GM12892 (cell line): ENCODE results near the gene SERPINA6.

ENCODE experiments used
- DNase-seq: peaks from one replicate; pipeline ENCODE4 v3.0.0; 2011; ENCODE audit not compliant: insufficient read length
- FAIRE-seq: peaks from 2 replicates; lab custom pipeline; 2011; peaks lifted over from hg19 to GRCh38; lab: Jason Lieb, UNC
- POLR2A ChIP-seq: IDR thresholded peaks from 2 replicates; pipeline ENCODE4 v1.6.1; 2011; ENCODE audit warnings: low read depth, low read length, control low read depth
- POLR2AphosphoS5 ChIP-seq: IDR thresholded peaks from 2 replicates; pipeline ENCODE4 v1.6.1; 2011; ENCODE audit warnings: low read depth, low read length, control low read depth
- TAF1 ChIP-seq: IDR thresholded peaks from 2 replicates; pipeline ENCODE4 v1.6.1; 2011; ENCODE audit warnings: low read depth, mild to moderate bottlenecking, control low read depth, low read length, borderline replicate concordance

Gene SERPINA6

DNA sequence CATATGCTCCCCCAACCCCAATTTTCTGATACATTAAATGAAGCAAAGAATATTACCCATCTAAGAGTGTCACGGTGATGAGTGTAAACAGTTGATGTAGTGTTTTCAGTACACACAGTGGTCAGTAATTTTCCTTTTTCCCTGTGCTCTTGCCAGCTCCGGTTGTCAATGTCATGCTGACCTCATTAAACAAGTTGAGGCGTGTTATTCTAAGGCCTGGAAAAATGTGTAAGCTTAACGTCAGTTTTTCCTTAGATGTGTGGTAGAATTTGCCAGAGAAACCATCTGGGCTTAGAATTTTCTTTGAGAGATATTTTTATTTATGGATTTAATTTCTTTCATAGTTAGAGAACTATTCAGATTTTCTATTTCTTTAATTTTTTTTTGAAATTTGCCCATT lies 11.7 kb upstream of the SERPINA6 start:
- no peak for DNase-seq
- FAIRE-seq = no peak
- TF ChIP-seq TAF1 = no peak
- TF ChIP-seq POLR2AphosphoS5 = no peak
- TF ChIP-seq POLR2A = no peak

DNA sequence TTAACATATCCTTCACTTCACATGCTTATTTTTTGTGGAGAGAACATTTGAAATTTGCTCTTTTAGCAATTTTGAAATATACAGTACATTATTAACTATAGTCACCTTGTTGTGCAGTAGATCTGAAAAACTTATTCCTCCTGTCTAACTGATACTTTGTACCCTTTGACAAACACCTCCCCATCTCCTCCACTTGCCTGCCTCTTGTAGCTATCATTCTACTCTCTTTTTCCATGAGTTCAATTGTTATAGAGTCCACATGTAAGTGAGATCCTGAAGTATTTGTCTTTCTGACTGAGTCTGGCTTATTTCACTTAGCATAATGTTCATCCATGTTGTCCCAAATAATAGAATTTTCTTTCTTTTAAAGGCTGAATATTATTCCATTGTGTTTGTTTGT lies 9.5 kb upstream of the SERPINA6 start:
- DNase-seq (no peak), FAIRE-seq (no peak)
- no peak for TF ChIP-seq POLR2AphosphoS5
- TF ChIP-seq TAF1 = no peak
- TF ChIP-seq POLR2A = no peak

DNA sequence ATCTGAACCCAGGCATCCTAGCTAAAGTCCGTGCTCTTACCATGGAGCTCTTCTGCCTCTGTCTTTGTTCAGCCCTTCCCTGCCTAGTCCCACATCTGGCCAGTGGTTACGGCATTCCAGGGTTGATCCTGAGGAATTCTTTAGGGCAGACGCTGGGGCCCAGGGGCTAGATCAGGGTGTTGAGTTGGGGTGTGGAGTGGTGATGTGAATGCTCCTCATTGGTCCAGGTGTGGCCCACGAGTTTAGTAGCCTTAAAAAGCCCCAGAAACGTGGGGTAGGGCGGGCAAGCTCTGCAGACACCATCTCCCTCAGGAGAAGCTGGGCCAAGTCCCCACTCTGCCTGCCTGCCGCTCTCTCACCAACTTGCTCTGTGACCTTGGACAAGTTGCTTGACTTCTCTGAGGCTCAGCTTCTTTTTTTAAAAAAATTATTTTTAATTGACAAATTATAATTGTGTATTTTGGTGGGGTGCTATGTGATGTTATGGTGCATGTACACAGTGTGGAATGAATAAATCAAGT lies 9.0 kb upstream of the SERPINA6 start:
- FAIRE-seq (no peak), DNase-seq (no peak)
- TF ChIP-seq TAF1 = no peak
- TF ChIP-seq POLR2A = no peak
- no peak for TF ChIP-seq POLR2AphosphoS5

DNA sequence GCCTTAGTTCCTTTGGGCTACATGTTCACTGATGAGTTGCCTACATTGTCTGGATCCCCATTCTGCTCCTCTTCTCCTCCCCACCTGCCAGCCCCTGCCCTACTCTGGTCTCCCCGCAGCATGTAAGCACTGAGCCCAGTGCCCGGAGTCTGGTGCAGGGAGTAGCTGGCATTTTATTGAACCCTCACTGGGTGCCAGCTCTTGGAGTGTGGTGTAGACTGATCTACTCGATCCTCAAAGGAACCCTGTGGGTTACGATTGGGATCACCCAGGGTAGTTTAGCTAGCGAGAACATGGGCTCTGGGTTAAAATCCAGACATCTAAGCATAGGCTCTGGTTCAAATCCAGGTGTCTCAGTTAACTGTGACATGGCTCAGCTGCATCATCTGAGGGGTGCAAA lies 8.3 kb upstream of the SERPINA6 start:
- FAIRE-seq = no peak
- no peak for DNase-seq
- TF ChIP-seq POLR2AphosphoS5 (no peak), TAF1 (no peak), POLR2A (no peak)

DNA sequence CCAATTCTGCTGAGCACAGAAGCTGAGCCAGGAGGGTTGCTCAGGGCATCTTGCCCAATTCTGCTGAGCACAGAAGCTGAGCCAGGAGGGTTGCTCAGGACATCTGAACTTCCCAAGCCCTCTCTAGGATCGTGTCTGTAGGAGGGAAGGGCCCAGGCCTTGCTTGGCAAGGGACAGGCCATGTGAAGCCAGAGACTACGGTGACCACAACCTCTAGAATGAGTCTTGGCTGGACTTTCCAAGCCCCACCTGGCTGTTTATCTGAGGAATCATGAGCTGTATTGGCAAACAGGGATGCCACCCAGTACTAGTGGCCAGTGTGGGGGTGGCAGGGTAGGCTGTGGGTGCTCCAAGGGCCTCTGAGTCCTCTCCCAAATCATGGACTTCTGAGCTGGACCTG lies 7.7 kb upstream of the SERPINA6 start:
- no peak for FAIRE-seq

DNA sequence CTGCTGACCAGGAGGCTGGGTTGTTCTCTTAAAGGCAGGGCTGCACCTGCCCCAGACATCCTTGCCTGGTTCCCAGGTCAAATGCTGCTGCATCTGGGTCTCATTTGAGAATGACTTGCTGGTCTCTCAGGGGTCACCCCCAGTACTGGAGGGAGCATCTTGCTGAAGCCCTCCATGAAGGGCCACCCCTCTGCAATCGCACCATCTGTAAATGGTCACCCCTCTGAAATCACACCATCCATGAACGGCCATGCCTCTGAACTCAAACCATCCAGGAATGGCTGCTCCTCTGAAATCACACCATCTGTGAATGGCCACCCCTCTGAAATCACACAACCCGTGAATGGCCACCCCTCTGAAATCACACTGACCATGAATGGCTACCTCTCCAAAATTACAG lies 7.3 kb upstream of the SERPINA6 start:
- FAIRE-seq (no peak), DNase-seq (no peak)
- TF ChIP-seq POLR2A (no peak), TAF1 (no peak), POLR2AphosphoS5 (no peak)

More for the DNA sequence above, 7.7 kb upstream of the SERPINA6 start:
- DNase-seq = no peak
- TF ChIP-seq TAF1 = no peak
- no peak for TF ChIP-seq POLR2AphosphoS5
- no peak for TF ChIP-seq POLR2A

DNA sequence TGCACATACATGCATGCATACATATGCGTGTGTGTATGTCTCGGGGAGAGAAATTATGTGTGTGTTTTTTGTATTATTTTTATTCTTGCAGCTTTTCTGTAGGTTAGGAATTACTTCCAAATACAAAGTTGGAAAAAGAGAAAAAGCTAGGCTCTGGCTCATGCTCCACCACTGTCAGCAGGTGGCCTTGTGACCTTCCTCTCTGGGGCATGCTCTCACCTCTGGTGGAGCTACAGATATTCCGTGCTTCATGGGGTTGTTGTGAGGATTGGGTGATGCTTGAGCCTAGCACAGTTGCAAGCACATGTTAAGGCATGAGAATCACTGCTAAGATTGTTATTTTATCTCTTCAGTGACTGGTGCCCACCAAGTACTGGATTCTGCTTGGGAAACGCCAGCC lies 6.7 kb upstream of the SERPINA6 start:
- DNase-seq = no peak
- no peak for FAIRE-seq

DNA sequence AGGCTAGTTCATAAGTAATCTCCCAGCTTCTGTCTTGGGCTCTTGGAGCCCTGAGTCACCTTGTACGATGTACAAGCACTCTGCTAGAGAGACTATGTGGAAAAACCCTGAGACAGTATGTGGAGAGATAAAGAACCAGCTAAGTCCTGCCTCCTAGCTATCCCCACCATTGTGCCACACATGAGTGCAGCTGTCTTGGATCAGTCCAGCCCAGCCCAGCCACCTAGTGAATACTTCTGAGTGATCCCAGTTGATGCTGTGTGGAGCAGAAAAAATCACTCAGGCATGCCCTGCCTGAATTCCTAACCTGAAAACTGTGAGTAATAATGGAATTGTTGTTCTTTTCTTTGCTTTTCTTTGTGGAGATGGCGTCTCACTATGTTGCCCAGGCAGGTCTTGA lies 5.1 kb upstream of the SERPINA6 start:
- no peak for DNase-seq
- no peak for TF ChIP-seq POLR2AphosphoS5
- no peak for TF ChIP-seq TAF1
- no peak for TF ChIP-seq POLR2A
- no peak for FAIRE-seq

More for the DNA sequence above, 6.7 kb upstream of the SERPINA6 start:
- TF ChIP-seq TAF1 = no peak
- TF ChIP-seq POLR2A = no peak
- TF ChIP-seq POLR2AphosphoS5 = no peak

DNA sequence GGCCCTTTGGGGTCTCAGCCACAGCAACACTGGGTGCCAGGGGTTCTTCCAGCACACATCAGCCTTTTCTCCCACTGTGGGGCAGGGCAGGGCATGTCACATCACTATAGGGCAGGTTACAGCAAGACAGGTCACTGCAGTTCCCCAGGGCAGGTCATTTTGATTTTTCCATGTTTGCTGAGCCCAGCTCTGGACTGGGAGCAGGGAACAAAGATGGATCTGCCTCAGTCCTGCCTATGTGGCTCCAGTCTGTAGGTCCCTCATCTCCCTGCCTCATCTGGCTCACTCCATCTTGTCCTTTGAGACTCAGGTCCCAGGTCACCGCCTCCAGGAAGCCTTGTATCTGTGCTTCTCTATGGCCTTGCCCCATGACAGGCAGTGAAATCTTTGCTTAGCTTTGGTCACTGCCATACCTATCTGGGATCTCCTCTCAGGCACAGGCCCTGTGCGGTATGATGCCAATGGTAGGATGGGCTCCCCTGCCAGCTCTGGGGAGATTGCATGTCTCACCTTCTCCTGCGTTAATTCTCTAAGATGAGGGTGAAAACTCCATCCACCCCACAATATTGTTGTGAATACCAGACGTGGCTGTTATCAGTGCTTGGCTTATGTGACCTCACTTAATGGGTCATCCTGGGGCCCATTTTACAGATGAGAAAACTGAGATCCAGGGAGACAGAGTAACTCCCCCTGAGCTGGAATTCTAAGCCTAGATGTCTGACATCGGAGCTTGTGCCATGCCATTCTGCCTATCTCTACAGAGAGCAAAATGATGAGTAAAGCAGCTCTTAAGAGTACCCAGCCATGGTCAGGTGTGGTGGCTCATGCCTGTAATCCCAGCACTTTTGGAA lies 1.5 kb downstream of the SERPINA6 start:
- no peak for TF ChIP-seq POLR2AphosphoS5
- TF ChIP-seq POLR2A = no peak
- TF ChIP-seq TAF1 = no peak
- DNase-seq (no peak), FAIRE-seq (no peak)

DNA sequence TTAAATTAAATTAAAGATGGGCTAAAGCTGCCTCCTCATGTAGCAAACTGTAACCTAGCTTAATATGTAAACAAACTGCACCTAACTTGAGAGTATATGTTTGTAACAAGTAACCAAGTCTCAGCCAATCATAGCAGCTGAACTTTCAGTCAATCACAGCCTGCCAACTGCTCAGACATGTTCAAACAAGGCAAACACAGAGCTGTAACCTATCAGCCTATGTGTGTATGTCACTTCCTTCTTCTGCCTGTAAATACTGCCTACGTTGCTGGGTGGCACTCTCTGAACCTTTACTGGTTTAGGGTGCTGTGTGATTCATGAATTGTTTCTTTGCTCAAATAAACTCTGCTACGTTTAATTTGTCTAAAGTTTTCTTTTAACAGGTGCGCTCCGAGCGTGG lies 2.9 kb downstream of the SERPINA6 start:
- TF ChIP-seq POLR2AphosphoS5 (no peak), POLR2A (no peak), TAF1 (no peak)
- FAIRE-seq = no peak
- DNase-seq = no peak

DNA sequence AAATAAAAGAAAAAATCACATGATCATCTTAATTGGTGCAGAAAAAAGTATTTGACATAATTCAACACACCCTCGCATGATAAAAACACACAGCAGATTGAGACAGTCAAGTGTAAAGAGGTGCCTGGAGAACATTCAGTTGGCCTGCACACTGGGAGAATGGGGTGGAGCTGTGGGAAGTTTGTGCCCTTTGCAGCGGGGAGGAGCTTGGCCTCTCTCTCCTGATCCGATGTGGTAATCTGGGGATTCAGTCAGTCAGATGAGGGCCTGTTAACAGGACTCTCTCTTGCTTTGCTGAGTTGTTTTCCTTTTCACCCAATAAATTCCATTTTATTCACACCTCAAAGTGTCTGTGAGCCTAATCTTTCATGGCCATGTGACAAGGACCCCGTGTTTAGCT lies 5.9 kb downstream of the SERPINA6 start:
- no peak for FAIRE-seq
- no peak for TF ChIP-seq TAF1
- TF ChIP-seq POLR2AphosphoS5 = no peak
- no peak for TF ChIP-seq POLR2A
- DNase-seq = no peak

DNA sequence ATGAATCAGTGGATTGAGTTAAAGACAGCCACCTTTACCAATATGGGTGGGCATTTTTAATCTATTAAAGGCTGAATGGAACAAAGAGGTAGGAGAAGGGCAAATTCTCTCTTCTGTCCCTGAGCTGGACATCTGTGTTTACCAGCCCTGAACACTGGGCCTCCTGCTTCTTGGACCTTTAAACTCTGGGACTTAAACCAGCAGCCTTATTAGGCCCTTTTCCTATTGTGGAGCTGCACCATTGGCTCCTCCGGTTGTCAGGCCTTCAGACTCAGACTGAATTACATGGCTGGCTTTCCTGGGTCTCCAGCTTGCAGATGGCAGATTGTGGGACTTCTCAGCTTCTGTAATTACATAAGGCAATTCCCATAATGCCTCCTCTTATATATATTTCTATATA lies 6.4 kb downstream of the SERPINA6 start:
- no peak for TF ChIP-seq TAF1
- TF ChIP-seq POLR2A = no peak
- no peak for TF ChIP-seq POLR2AphosphoS5
- no peak for FAIRE-seq
- DNase-seq = no peak

DNA sequence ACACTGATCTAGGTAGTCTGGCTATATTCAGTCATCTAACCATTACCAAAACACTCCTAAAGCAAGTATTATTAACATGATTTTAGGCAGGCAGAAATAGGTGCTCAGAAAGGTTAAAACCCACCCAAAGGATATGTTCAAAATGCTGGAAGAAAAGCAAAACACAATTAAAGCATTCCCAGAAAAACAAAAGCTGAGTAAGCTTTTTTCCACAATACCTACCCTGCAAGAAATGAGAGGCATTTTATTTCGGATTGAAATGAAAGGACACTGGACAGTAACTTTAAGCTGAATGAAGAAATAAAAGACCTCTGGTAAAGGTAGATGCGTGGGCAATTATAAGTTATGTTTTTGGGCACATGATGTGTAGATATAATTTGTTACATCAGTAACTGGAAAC lies 8.2 kb downstream of the SERPINA6 start:
- FAIRE-seq (no peak), DNase-seq (no peak)
- no peak for TF ChIP-seq TAF1
